GM18907 (cell line): ENCODE results near the gene TMPRSS9.

ENCODE experiments used
- ATAC-seq: cut with Tn5 transposase; IDR thresholded peaks from one replicate; pipeline ENCODE4 v1.9.1; 2021; ENCODE audit warnings: mild to moderate bottlenecking, moderate library complexity; ENCODE audit not compliant: unreplicated experiment

The TMPRSS9 gene

GRCh38 chr19:2359992-2360685 is at the start of gene TMPRSS9:
TSS of gene TMPRSS9 (plus strand) at chr19:2360265. CDS start at chr19:2389786, 29,521 bp downstream.
- no peak for ATAC-seq

DNA sequence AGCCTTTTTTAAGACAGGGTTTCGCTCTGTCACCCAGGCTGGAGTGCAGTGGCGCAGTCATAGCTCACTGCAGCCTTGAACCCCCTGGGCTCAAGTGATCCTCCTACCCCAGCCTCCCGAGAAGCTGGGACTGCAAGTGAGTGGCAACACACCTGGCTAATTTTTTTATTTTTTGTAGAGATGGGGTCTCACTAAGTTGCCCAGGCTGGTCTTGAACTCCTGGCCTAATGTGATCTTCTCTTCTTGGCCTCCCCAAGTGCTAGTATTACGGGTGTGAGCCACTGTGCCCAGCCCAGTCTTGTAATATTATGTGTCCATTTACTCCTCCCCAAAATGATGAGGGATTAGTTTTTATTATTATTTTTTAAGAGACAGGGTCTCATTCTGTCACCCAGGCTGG is 49.0 kb upstream of the TMPRSS9 start:
- no peak for ATAC-seq

GRCh38 chr19:2312820-2313501 is 47.1 kb upstream of the TMPRSS9 start:
- ATAC-seq = no peak

DNA sequence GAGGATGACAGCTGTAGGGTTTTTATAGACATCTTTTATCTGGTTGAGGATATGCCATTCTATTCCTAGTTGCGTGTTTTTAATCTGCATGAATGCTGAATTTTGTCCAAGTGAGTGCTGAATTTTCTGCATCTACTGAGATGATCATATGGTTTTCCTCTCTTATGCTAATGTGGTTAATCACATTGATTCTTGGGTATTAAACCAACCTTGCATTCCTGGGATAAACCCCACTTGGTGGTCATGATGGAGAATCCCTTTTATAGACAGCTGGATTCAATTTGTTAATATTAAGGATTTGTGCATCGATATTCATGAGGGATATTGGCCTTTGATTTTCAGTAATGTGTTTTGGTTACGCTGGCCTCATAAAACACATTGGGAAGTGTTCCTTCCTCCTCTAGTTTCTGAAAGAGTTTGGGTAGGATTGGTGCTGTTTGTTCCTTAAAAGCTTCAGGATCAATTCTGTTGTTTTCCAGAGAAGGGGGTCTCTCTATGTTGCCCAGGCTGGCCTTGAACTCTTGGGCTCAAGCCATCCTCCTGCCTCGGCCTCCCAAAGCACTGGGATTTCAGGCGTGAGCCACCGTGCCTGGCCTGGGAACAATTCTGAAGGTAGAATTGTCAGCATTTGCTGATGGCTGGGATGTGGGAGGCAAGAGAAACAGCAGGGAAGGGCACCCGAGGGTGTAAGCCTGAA is 44.8 kb upstream of the TMPRSS9 start:
- no peak for ATAC-seq

DNA sequence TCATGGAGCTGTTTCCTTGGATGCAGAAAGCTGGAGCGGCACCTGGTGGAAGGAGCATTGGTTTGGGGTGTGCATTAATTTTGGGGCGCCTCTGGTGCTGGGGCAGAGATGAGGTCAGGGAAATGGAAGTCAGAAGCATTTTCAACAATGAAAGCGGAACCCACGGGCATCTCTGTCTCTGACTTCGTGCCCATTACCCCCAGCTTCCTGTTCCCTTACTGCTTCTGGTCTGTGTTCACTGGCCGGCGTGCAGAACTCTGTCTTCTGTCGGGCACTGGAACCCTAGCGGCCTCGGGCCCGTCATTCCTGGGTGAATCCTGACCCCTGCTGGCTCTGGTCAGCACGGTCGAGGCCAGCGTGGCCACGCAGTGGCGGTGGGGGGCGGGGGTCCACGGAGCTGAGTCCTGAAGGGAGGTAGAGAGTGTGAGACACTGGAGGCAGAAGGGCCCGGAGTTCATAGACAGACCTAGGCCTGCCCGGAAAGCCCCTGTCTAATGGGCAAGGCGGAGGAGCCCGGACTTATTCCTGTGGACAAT is 44.2 kb upstream of the TMPRSS9 start:
- no peak for ATAC-seq

- ATAC-seq = no peak
Observed at GRCh38 chr19:2317300-2317699, 42.8 kb upstream of the TMPRSS9 start.

GRCh38 chr19:2317756-2318155 is 42.3 kb upstream of the TMPRSS9 start:
- no peak for ATAC-seq

DNA sequence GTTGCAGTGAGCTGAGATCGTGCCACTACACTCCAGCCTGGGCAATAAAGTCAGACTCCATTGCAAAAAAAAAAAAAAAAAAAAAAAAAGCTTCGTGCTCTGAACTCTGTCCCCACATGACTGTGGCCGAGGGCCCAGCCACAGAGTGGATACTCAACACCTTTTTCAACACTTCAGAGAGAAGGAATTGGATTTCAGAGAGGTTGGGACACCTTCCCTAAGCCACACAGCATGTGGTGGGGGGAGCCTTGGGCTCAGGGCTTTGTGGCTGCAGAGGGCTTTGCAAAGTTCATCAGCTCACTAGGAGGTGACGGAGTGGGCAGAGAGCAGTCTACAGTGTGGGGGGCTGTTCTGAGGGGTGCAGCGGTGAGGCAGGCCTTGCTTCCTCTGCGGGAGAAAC is 41.1 kb upstream of the TMPRSS9 start:
- ATAC-seq = no peak

GRCh38 chr19:2319551-2319950 is 40.5 kb upstream of the TMPRSS9 start:
- no peak for ATAC-seq

DNA sequence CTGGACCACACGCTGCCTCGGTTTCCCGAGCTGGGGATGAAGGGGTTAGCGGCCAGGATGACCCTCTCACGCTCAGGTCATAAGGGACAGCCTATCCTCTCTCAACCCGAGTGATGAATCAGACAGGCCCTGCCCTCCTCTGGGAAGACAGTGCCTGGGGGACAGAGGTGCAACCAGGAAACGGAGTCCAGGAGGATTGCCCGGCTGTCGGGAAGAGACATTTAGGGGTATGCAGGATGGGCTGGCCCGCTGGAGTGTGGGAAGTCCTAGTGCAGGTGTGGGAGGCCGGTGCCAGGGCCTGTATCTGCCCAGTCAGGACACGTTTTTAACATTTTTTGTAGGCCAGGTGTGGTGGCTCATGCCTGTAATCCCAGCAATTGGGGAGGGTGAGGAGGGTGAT is 40.0 kb upstream of the TMPRSS9 start:
- ATAC-seq = no peak

GRCh38 chr19:2320939-2321338 is 39.1 kb upstream of the TMPRSS9 start:
- ATAC-seq = no peak

GRCh38 chr19:2321565-2322283 is 38.3 kb upstream of the TMPRSS9 start:
- no peak for ATAC-seq

DNA sequence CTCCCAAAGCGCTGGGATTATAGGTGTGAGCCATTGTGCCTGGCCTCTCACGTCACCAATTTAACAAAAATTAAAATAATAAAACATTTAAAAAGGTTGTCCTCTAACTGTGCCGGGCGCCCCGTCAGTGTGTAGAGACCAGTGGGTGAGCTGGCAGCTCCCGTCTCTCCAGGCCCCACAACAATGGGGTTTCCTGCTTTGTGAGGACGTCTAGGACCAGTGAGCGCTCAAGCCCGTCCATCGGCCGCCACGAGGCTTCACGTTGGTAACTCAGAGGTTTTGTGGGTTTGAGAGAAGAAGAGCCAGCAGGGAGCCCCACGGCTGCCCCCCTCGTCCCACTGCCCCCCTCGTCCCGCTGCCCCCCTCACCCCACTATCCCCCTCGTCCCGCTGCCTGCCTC is 36.4 kb upstream of the TMPRSS9 start:
- no peak for ATAC-seq

- ATAC-seq = no peak
Observed at GRCh38 chr19:2324220-2324948, 35.7 kb upstream of the TMPRSS9 start.

- ATAC-seq = no peak
Observed at GRCh38 chr19:2325281-2326046, 34.6 kb upstream of the TMPRSS9 start.

GRCh38 chr19:2326699-2327360 is 33.2 kb upstream of the TMPRSS9 start:
- no peak for ATAC-seq

DNA sequence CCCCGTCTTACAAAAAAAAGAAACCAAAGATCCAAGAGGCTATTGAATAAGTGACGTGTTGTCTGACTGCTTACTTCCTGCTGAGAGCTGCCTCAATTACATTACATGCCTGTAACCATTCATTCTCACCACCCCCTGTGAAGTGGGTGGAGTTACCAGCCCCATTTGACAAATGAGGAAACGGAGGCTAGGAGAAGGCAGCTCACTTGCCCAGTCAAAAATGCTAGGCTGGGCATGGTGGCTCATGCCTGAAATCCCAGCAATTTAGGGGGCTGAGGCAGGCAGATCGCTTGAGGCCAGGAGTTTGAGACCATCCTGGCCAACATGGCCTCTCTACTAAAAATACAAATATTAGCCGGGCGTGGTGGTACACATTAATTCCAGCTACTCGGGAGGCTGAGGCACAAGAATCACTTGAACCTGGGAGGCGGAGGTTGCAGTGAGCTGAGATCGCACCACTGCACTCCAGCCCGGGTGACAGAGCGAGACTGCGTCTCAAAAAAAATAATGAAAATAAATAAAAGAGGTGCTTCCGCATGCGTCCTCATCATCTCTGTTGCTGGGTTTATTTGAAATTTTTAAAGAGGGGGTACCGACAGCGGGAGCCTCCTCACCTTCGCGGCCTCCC is 32.2 kb upstream of the TMPRSS9 start:
- ATAC-seq = peak; percentile 6

- peak; percentile 57 for ATAC-seq
Observed at GRCh38 chr19:2328401-2329148, 31.5 kb upstream of the TMPRSS9 start, which contains the start of the genes LSM7 and SPPL2B. TSS of gene LSM7 (minus strand) at chr19:2328586. CDS start at chr19:2328566, 20 bp downstream. TSS of gene SPPL2B (plus strand) at chr19:2328684. CDS start at chr19:2328710, 26 bp downstream.
